ENCODE results near the gene TRMT13.

GRCh38 chr1:100122177-100122576 is 10.8 kb upstream of the TRMT13 start:
- TF ChIP-seq CTCF (conservative IDR thresholded peaks at IDR 0.05; ENCODE audit: low read length) = no peak
- TF ChIP-seq EZH2phosphoT487 (IDR thresholded peaks at IDR 0.05; ENCODE audit: borderline replicate concordance) = no peak

Data from Loucy (cell line).